ENCODE data around the gene SNTB2.
"Not testable (repeated sequence)": the region's sequence is repeated elsewhere in the genome, so short reads cannot be mapped to it uniquely, and the experiment has no call there.

SNTB2 gene

GRCh38 chr16:69244336-69244735, 57.4 kb downstream of the SNTB2 start:
- DNase-seq (ENCODE audit: low read depth), result no peak
- H3K4me3 ChIP-seq (ENCODE audit: low read length), result no peak overlapping the region
- TF ChIP-seq CTCF (conservative IDR thresholded peaks at IDR 0.05; ENCODE audit: low read length), result no peak

- DNase-seq (ENCODE audit: low read depth), result peak; percentile 42
- no peak overlapping the region for H3K4me3 ChIP-seq (ENCODE audit: low read length)
- no peak for TF ChIP-seq CTCF (conservative IDR thresholded peaks at IDR 0.05; ENCODE audit: low read length)
Measured at GRCh38 chr16:69250081-69250480, 63.1 kb downstream of the SNTB2 start.

- peak; percentile 61 for DNase-seq (ENCODE audit: low read depth)
- H3K4me3 ChIP-seq (ENCODE audit: low read length), result no peak overlapping the region
- TF ChIP-seq CTCF (conservative IDR thresholded peaks at IDR 0.05; ENCODE audit: low read length), result peak; percentile 9; the same call in 1 of the 2 replicates
Measured at GRCh38 chr16:69253870-69254341, 66.9 kb downstream of the SNTB2 start.

- DNase-seq (ENCODE audit: low read depth), result not testable (repeated sequence)
Measured at GRCh38 chr16:69259428-69259764, 72.4 kb downstream of the SNTB2 start.

GRCh38 chr16:69260019-69260418, 73.1 kb downstream of the SNTB2 start:
- no peak for TF ChIP-seq CTCF (conservative IDR thresholded peaks at IDR 0.05; ENCODE audit: low read length)
- H3K4me3 ChIP-seq (ENCODE audit: low read length), result no peak overlapping the region
- no peak for DNase-seq (ENCODE audit: low read depth)

More at GRCh38 chr16:69259428-69259764, 72.4 kb downstream of the SNTB2 start:
- not testable (repeated sequence) for H3K4me3 ChIP-seq (ENCODE audit: low read length)

- no peak overlapping the region for H3K4me3 ChIP-seq (ENCODE audit: low read length)
- TF ChIP-seq CTCF (conservative IDR thresholded peaks at IDR 0.05; ENCODE audit: low read length), result no peak
- no peak for DNase-seq (ENCODE audit: low read depth)
Measured at GRCh38 chr16:69260506-69260905, 73.5 kb downstream of the SNTB2 start.

- no peak overlapping the region for H3K4me3 ChIP-seq (ENCODE audit: low read length)
- DNase-seq (ENCODE audit: low read depth), result no peak
- no peak for TF ChIP-seq CTCF (conservative IDR thresholded peaks at IDR 0.05; ENCODE audit: low read length)
Measured at GRCh38 chr16:69266334-69267063, 79.5 kb downstream of the SNTB2 start.

All from AG10803 (cell line).